Spleen (tissue), 7 donors: ENCODE results near the gene ORC6.

ENCODE experiments used
- POLR2A ChIP-seq, 3 donors: fragments of 450-650 bp; IDR thresholded peaks; one replicate each; pipeline ENCODE4 v1.5.1; 2017; ENCODE audit warnings: antibody characterized with exemption in 3 of 3, mild to moderate bottlenecking in 1 of 3
- POLR2AphosphoS5 ChIP-seq, 3 donors: sonication (generic); formaldehyde crosslinking; IDR thresholded peaks; one replicate each; pipeline ENCODE4 v1.5.1; 2017; ENCODE audit warnings: antibody characterized with exemption in 3 of 3
- TF ChIP-seq, protein P1 (sequence below), 11 experiments: fragments of 200-600 bp in 7 of 11; fragments of 450-650 bp in 4 of 11; sonication (generic) in 4 of 11; IDR thresholded peaks in 8 of 11; conservative IDR thresholded peaks in 3 of 11; 1 replicate in 7 of 11; 2 replicates in 4 of 11; pipeline versions ENCODE4 v1.4.0 to v1.8.0; 2016 to 2021; ENCODE audit warnings: antibody characterized with exemption in 11 of 11, inconsistent platforms in 4 of 11, mild to moderate bottlenecking in 1 of 11
- donor health status: DM: no; HTN: no; CAD: no; lungs with moderate emphysema.
- donor health status: DM: no; HTN: no; CAD: no.
- donor health status: DM: no; HTN: no; CAD: no.

DNA sequence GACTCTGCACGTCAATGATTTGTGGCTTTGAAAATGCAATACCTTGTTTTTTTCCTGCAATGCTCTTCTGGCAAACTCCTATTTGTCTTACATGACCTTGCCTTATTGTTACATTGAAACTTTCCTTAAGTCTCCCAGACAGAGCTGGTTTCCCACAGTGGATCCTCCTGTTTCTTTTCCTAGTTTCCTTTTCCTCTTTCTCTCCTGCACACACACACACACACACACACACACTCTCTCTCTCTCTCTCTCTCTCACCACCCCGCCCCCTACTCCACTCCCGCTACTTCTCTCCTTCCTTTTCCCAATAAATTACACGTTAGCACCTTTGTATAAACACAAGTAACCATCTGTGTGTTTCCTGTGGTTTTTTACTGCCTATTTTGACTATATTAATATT is 2.3 kb downstream of the ORC6 start:
- no peak for TF ChIP-seq POLR2AphosphoS5 (IDR thresholded peaks at IDR 0.05)
- TF ChIP-seq, protein P1, sequence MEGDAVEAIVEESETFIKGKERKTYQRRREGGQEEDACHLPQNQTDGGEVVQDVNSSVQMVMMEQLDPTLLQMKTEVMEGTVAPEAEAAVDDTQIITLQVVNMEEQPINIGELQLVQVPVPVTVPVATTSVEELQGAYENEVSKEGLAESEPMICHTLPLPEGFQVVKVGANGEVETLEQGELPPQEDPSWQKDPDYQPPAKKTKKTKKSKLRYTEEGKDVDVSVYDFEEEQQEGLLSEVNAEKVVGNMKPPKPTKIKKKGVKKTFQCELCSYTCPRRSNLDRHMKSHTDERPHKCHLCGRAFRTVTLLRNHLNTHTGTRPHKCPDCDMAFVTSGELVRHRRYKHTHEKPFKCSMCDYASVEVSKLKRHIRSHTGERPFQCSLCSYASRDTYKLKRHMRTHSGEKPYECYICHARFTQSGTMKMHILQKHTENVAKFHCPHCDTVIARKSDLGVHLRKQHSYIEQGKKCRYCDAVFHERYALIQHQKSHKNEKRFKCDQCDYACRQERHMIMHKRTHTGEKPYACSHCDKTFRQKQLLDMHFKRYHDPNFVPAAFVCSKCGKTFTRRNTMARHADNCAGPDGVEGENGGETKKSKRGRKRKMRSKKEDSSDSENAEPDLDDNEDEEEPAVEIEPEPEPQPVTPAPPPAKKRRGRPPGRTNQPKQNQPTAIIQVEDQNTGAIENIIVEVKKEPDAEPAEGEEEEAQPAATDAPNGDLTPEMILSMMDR (IDR thresholded peaks at IDR 0.05 in 8 of 11, conservative IDR thresholded peaks at IDR 0.05 in 3 of 11): no peak
- no peak for TF ChIP-seq POLR2A (IDR thresholded peaks at IDR 0.05)
